ENCODE results near the gene JPH3. TPM values are rescaled to one million over a fixed set of nuclear protein-coding genes. Genes with fewer than 3 reads are reported as not detected.

The JPH3 gene
- total RNA-seq, 1 experiment from 2014 or later = 32.7 TPM

- Mint-ChIP-seq H3K36me3 (ENCODE audit: insufficient read depth in 1 of 3, low read depth in 3 of 3) (no peaks in the 10 kb centered on the region), H3K27me3 (ENCODE audit: low read depth) (no peaks in the 10 kb centered on the region; the same call in none of the 2 replicates), H3K9me3 (no peaks in the 10 kb centered on the region; a peak in 1 of 5 replicates), H3K4me1 (peaks cover 26 to 34% of the 10 kb centered on the region in 2 experiments), H3K4me3 (peak overlapping the region; percentile 32 to 61; a peak in 4 of 5 replicates), H3K27ac (peak overlapping the region in 1 of 3 experiments; percentile 47; a peak in 3 of 7 replicates)
- TF ChIP-seq CTCF (conservative IDR thresholded peaks at IDR 0.05) = peak; percentile 56
- H2BK5ac ChIP-seq (ENCODE audit: insufficient read length, low read length) = no peak overlapping the region
- H2AFZ ChIP-seq (ENCODE audit: low read length) = peak overlapping the region; percentile 56
- H4K91ac ChIP-seq (ENCODE audit: insufficient read length, low read depth, low read length) = no peak overlapping the region
- H3K27me3 ChIP-seq (ENCODE audit: insufficient read depth, low read length) = no peaks in the 10 kb centered on the region
- H3K23ac ChIP-seq (ENCODE audit: insufficient read length, low read depth, low read length) = no peak overlapping the region
- H2BK20ac ChIP-seq (ENCODE audit: low read depth, low read length, poor library complexity, severe bottlenecking) = no peak overlapping the region
- no peak overlapping the region for H4K5ac ChIP-seq (ENCODE audit: insufficient read length, low read depth, low read length)
- no peak overlapping the region for H2BK15ac ChIP-seq (ENCODE audit: low read depth, low read length)
- peak; percentile 87 for DNase-seq
- H4K8ac ChIP-seq (replicated peaks; ENCODE audit: insufficient read length, low read depth, low read length) = no peak overlapping the region
- no peak overlapping the region for H3K14ac ChIP-seq (ENCODE audit: insufficient read depth, low read length)
- no peak overlapping the region for H3K27ac ChIP-seq (ENCODE audit: insufficient read length, low read depth, low read length)
- no peak overlapping the region for H3K4ac ChIP-seq (ENCODE audit: low read depth, low read length)
- H2AK5ac ChIP-seq (ENCODE audit: insufficient read length, low read length) = no peak overlapping the region
- no peaks in the 10 kb centered on the region for H3K79me1 ChIP-seq (ENCODE audit: insufficient read depth, low read depth, low read length, poor library complexity, severe bottlenecking)
- H3K56ac ChIP-seq (ENCODE audit: insufficient read length, low read depth, low read length) = no peak overlapping the region
- H3K9ac ChIP-seq (ENCODE audit: extremely low read depth, insufficient read length, low read length) = no peak overlapping the region
- H2BK12ac ChIP-seq (ENCODE audit: insufficient read length, low read depth, low read length) = no peak overlapping the region
- no peak overlapping the region for H2BK120ac ChIP-seq (ENCODE audit: low read depth, low read length, poor library complexity, severe bottlenecking)
- no peak overlapping the region for H3T11ph ChIP-seq (ENCODE audit: low read length)
- no peaks in the 10 kb centered on the region for H4K20me1 ChIP-seq (ENCODE audit: control insufficient read depth, insufficient read depth, insufficient read length)
- WGBS (ENCODE audit: extremely low coverage, insufficient read length, low lambda C conversion rate) = no CpG with 5 or more reads among the region's 13 CpGs
- peak overlapping the region; percentile 49 for H3K4me2 ChIP-seq (ENCODE audit: insufficient read depth, insufficient read length, low read length)
- no peak overlapping the region for H3K18ac ChIP-seq (ENCODE audit: insufficient read length, low read depth, low read length)
- no peaks in the 10 kb centered on the region for H3K79me2 ChIP-seq (ENCODE audit: insufficient read depth, low read length)
- H3K23me2 ChIP-seq (ENCODE audit: insufficient read length, low read depth, low read length, poor library complexity, severe bottlenecking) = no peaks in the 10 kb centered on the region
- H3K9me3 ChIP-seq (ENCODE audit: control insufficient read depth, low read depth, low read length) = no peaks in the 10 kb centered on the region
- peaks cover 3% of the 10 kb centered on the region; the same call in 1 of the 2 replicates for H3K4me1 ChIP-seq (ENCODE audit: insufficient read depth, low read length)
Observed at GRCh38 chr16:87575027-87575804, 27.1 kb upstream of the JPH3 start.

All from H9 (cell line).